ENCODE results near the gene PPIG.

Gene PPIG

GRCh38 chr2:169676850-169677249 is 92.7 kb downstream of the PPIG start:
- no peak overlapping the region for H4K91ac ChIP-seq (ENCODE audit: low read depth, low read length)
- no peak overlapping the region for H2BK12ac ChIP-seq (ENCODE audit: low read length)
- H3K27ac ChIP-seq (ENCODE audit: low read depth, low read length): no peak overlapping the region
- no peak overlapping the region for H3K9ac ChIP-seq (ENCODE audit: low read length)
- H4K8ac ChIP-seq (ENCODE audit: low read depth, low read length): no peak overlapping the region
- H2BK5ac ChIP-seq (ENCODE audit: low read depth, low read length, poor library complexity): no peak overlapping the region
- H4K12ac ChIP-seq (ENCODE audit: low read depth, low read length): no peak overlapping the region
- H3K79me1 ChIP-seq (ENCODE audit: low read length): no peaks in the 10 kb centered on the region
- H3K36me3 ChIP-seq (ENCODE audit: control insufficient read depth in 1 of 2, insufficient read depth in 2 of 2, low read length in 2 of 2): no peaks in the 10 kb centered on the region
- H3K4me2 ChIP-seq (ENCODE audit: low read length): no peak overlapping the region
- no peak overlapping the region for H2AFZ ChIP-seq (ENCODE audit: insufficient read depth, low read length, poor library complexity)
- no peak overlapping the region for H3K18ac ChIP-seq (ENCODE audit: low read length)
- no peak overlapping the region for H3K14ac ChIP-seq (ENCODE audit: low read length)
- no peak overlapping the region for H2BK120ac ChIP-seq (ENCODE audit: insufficient read depth, low read length, poor library complexity)
- H3K23ac ChIP-seq (ENCODE audit: low read length): no peak overlapping the region
- H3K9me3 ChIP-seq (ENCODE audit: insufficient read depth, low read depth, low read length): no peaks in the 10 kb centered on the region
- no peaks in the 10 kb centered on the region for H3K79me2 ChIP-seq (ENCODE audit: control insufficient read depth, insufficient read depth, low read length, poor library complexity)
- WGBS (ENCODE audit: extremely low coverage, insufficient coverage, insufficient read length): no CpG with 5 or more reads among the region's 6 CpGs
- no peak for DNase-seq
- H3K4me1 ChIP-seq (ENCODE audit: control insufficient read depth in 1 of 2, insufficient read depth in 2 of 2, low read length in 2 of 2): no peaks in the 10 kb centered on the region
- no peak overlapping the region for H3K4me3 ChIP-seq (ENCODE audit: low read depth, low read length)
- no peak overlapping the region for H3K4ac ChIP-seq (ENCODE audit: low read depth, low read length)
- H2AK5ac ChIP-seq (ENCODE audit: low read length): no peak overlapping the region
- H3K27me3 ChIP-seq (ENCODE audit: insufficient read depth, low read length): no peaks in the 10 kb centered on the region

DNA sequence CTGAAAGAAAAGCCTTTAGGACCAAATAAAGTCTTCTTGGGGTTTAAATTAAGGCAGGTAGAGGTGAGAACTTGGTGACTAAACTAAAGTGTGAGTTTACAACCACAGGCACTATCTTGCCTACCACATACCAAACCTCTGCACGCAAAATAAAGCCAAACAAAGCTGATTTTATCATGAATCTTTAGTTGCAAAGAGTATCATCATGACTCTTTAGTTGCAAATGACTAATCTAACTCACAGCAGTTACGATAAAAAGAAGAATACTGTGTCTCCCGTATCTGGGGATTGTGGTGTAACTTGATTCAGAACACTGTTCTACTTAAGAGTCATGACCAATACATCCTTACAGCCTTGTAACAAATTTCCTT is 98.9 kb downstream of the PPIG start:
- no peak overlapping the region for H2AK5ac ChIP-seq (ENCODE audit: low read length)
- no peaks in the 10 kb centered on the region for H3K79me2 ChIP-seq (ENCODE audit: control insufficient read depth, insufficient read depth, low read length, poor library complexity)
- H3K9me3 ChIP-seq (ENCODE audit: insufficient read depth, low read depth, low read length): no peaks in the 10 kb centered on the region
- H3K27ac ChIP-seq (ENCODE audit: low read depth, low read length): no peak overlapping the region
- no peak overlapping the region for H3K4me3 ChIP-seq (ENCODE audit: low read depth, low read length)
- no peak overlapping the region for H3K4ac ChIP-seq (ENCODE audit: low read depth, low read length)
- H3K14ac ChIP-seq (ENCODE audit: low read length): no peak overlapping the region
- WGBS (ENCODE audit: extremely low coverage, insufficient coverage, insufficient read length): no CpG with 5 or more reads among the region's 3 CpGs
- H3K18ac ChIP-seq (ENCODE audit: low read length): no peak overlapping the region
- no peak overlapping the region for H2BK5ac ChIP-seq (ENCODE audit: low read depth, low read length, poor library complexity)
- H3K4me1 ChIP-seq (ENCODE audit: control insufficient read depth in 1 of 2, insufficient read depth in 2 of 2, low read length in 2 of 2): no peaks in the 10 kb centered on the region
- H4K12ac ChIP-seq (ENCODE audit: low read depth, low read length): no peak overlapping the region
- no peak overlapping the region for H4K8ac ChIP-seq (ENCODE audit: low read depth, low read length)
- no peak overlapping the region for H2BK12ac ChIP-seq (ENCODE audit: low read length)
- H2BK120ac ChIP-seq (ENCODE audit: insufficient read depth, low read length, poor library complexity): no peak overlapping the region
- no peaks in the 10 kb centered on the region for H3K36me3 ChIP-seq (ENCODE audit: control insufficient read depth in 1 of 2, insufficient read depth in 2 of 2, low read length in 2 of 2)
- no peak overlapping the region for H3K4me2 ChIP-seq (ENCODE audit: low read length)
- H3K9ac ChIP-seq (ENCODE audit: low read length): no peak overlapping the region
- no peak overlapping the region for H3K23ac ChIP-seq (ENCODE audit: low read length)
- H3K27me3 ChIP-seq (ENCODE audit: insufficient read depth, low read length): no peaks in the 10 kb centered on the region
- no peak for DNase-seq
- H3K79me1 ChIP-seq (ENCODE audit: low read length): no peaks in the 10 kb centered on the region
- no peak overlapping the region for H2AFZ ChIP-seq (ENCODE audit: insufficient read depth, low read length, poor library complexity)
- H4K91ac ChIP-seq (ENCODE audit: low read depth, low read length): no peak overlapping the region

- H4K8ac ChIP-seq (ENCODE audit: low read depth, low read length): no peak overlapping the region
- no peak overlapping the region for H2BK5ac ChIP-seq (ENCODE audit: low read depth, low read length, poor library complexity)
- no peak overlapping the region for H3K18ac ChIP-seq (ENCODE audit: low read length)
- H3K27ac ChIP-seq (ENCODE audit: low read depth, low read length): no peak overlapping the region
- H3K79me1 ChIP-seq (ENCODE audit: low read length): no peaks in the 10 kb centered on the region
- no peak overlapping the region for H4K91ac ChIP-seq (ENCODE audit: low read depth, low read length)
- no peaks in the 10 kb centered on the region for H3K36me3 ChIP-seq (ENCODE audit: control insufficient read depth in 1 of 2, insufficient read depth in 2 of 2, low read length in 2 of 2)
- H2BK120ac ChIP-seq (ENCODE audit: insufficient read depth, low read length, poor library complexity): no peak overlapping the region
- H3K27me3 ChIP-seq (ENCODE audit: insufficient read depth, low read length): no peaks in the 10 kb centered on the region
- H2AK5ac ChIP-seq (ENCODE audit: low read length): no peak overlapping the region
- no peak overlapping the region for H2AFZ ChIP-seq (ENCODE audit: insufficient read depth, low read length, poor library complexity)
- H3K14ac ChIP-seq (ENCODE audit: low read length): no peak overlapping the region
- no peak overlapping the region for H3K23ac ChIP-seq (ENCODE audit: low read length)
- DNase-seq: no peak
- no peak overlapping the region for H3K4me3 ChIP-seq (ENCODE audit: low read depth, low read length)
- no peak overlapping the region for H3K4ac ChIP-seq (ENCODE audit: low read depth, low read length)
- H2BK12ac ChIP-seq (ENCODE audit: low read length): no peak overlapping the region
- H3K4me2 ChIP-seq (ENCODE audit: low read length): no peak overlapping the region
- H3K79me2 ChIP-seq (ENCODE audit: control insufficient read depth, insufficient read depth, low read length, poor library complexity): no peaks in the 10 kb centered on the region
- no peak overlapping the region for H3K9ac ChIP-seq (ENCODE audit: low read length)
- no peak overlapping the region for H4K12ac ChIP-seq (ENCODE audit: low read depth, low read length)
- no peaks in the 10 kb centered on the region for H3K4me1 ChIP-seq (ENCODE audit: control insufficient read depth in 1 of 2, insufficient read depth in 2 of 2, low read length in 2 of 2)
- WGBS (ENCODE audit: extremely low coverage, insufficient coverage, insufficient read length): no CpG with 5 or more reads among the region's 3 CpGs
- H3K9me3 ChIP-seq (ENCODE audit: insufficient read depth, low read depth, low read length): no peaks in the 10 kb centered on the region
Measured at GRCh38 chr2:169683425-169684134, 99.4 kb downstream of the PPIG start.

DNA sequence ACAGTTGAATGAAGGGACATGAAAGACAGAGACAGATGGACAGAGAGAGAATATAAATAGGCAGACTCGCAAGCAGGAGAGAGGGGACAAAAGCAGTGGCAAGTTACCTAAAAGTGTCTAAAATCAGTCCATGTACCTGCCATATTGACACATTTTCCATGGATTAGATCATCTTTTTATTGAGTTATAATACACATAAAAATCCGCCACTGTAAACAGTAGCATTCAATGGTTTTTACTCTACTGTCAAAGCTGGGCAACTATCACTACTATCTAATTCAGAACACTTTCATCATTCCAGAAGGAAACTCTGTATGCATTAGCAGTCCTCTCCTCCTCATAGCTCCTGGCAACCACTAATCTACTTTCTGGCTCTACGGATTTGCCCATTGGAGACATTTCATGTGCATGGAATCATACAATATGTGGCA is 100.0 kb downstream of the PPIG start:
- Histone ChIP-seq H3K9ac (ENCODE audit: low read length) (no peak overlapping the region), H3K4me1 (ENCODE audit: control insufficient read depth in 1 of 2, insufficient read depth in 2 of 2, low read length in 2 of 2) (no peaks in the 10 kb centered on the region), H4K91ac (ENCODE audit: low read depth, low read length) (no peak overlapping the region), H3K27me3 (ENCODE audit: insufficient read depth, low read length) (no peaks in the 10 kb centered on the region), H3K27ac (ENCODE audit: low read depth, low read length) (no peak overlapping the region), H2BK12ac (ENCODE audit: low read length) (no peak overlapping the region), H3K4me2 (ENCODE audit: low read length) (no peak overlapping the region), H3K14ac (ENCODE audit: low read length) (no peak overlapping the region), H2BK5ac (ENCODE audit: low read depth, low read length, poor library complexity) (no peak overlapping the region), H3K18ac (ENCODE audit: low read length) (no peak overlapping the region), H2BK120ac (ENCODE audit: insufficient read depth, low read length, poor library complexity) (no peak overlapping the region), H3K23ac (ENCODE audit: low read length) (no peak overlapping the region), H2AFZ (ENCODE audit: insufficient read depth, low read length, poor library complexity) (no peak overlapping the region), H3K4me3 (ENCODE audit: low read depth, low read length) (no peak overlapping the region), H3K79me1 (ENCODE audit: low read length) (no peaks in the 10 kb centered on the region), H3K36me3 (ENCODE audit: control insufficient read depth in 1 of 2, insufficient read depth in 2 of 2, low read length in 2 of 2) (no peaks in the 10 kb centered on the region), H2AK5ac (ENCODE audit: low read length) (no peak overlapping the region), H3K79me2 (ENCODE audit: control insufficient read depth, insufficient read depth, low read length, poor library complexity) (no peaks in the 10 kb centered on the region), H4K8ac (ENCODE audit: low read depth, low read length) (no peak overlapping the region), H3K4ac (ENCODE audit: low read depth, low read length) (no peak overlapping the region), H3K9me3 (ENCODE audit: insufficient read depth, low read depth, low read length) (no peaks in the 10 kb centered on the region), H4K12ac (ENCODE audit: low read depth, low read length) (no peak overlapping the region)
- WGBS (ENCODE audit: extremely low coverage, insufficient coverage, insufficient read length): no CpG with 5 or more reads among the region's 3 CpGs
- no peak for DNase-seq
